HEK293T (cell line): Measurements from ENCODE around the gene HOXA3.

Experiments
- FOXA1 ChIP-seq: fragments of 450-650 bp; IDR thresholded peaks from 2 replicates; pipeline ENCODE4 v1.6.1; 2016; ENCODE audit warnings: mild to moderate bottlenecking
- FOXM1 ChIP-seq: fragments of 450-650 bp; IDR thresholded peaks from 2 replicates; pipeline ENCODE4 v1.6.1; 2017; ENCODE audit warnings: mild to moderate bottlenecking, borderline replicate concordance
- L3MBTL2 ChIP-seq: fragments of 450-650 bp; conservative IDR thresholded peaks from 2 replicates; pipeline ENCODE4 v1.6.1; 2016; ENCODE audit warnings: mild to moderate bottlenecking
- TARDBP ChIP-seq: fragments of 450-650 bp; IDR thresholded peaks from 2 replicates; pipeline ENCODE4 v1.6.1; 2016

- TF ChIP-seq FOXM1 (no peak), FOXA1 (no peak), L3MBTL2 (no peak), TARDBP (no peak)
Observed at GRCh38 chr7:27185013-27185853, 32.9 kb upstream of the HOXA3 start, which contains the start of gene HOXA11.
